ENCODE results near the gene BEND5. TPM values are rescaled to one million over a fixed set of nuclear protein-coding genes. Genes with fewer than 3 reads are reported as not detected.

BEND5 gene
- total and polyA plus RNA-seq, 2 of the 4 experiments (the other 2 are of a cell fraction): 1.1 to 1.3 TPM

GRCh38 chr1:48740621-48741020 lies 36.1 kb downstream of the BEND5 start:
- no peak overlapping the region for H2BK20ac ChIP-seq (ENCODE audit: low read depth, low read length)
- no peaks in the 10 kb centered on the region for H3K9me3 ChIP-seq (ENCODE audit: control insufficient read depth, insufficient read depth, low read length)
- peaks cover 1% of the 10 kb centered on the region; the same call in 1 of the 2 replicates for H3K36me3 ChIP-seq (ENCODE audit: control insufficient read depth, insufficient read depth, low read length)
- intact Hi-C loops (cut with micrococcal nuclease) (no loop called here), dilution Hi-C loops (cut with HindIII; ENCODE audit: low sequenced_read_pairs, unreplicated experiment) (no loop called here), in situ Hi-C loops (cut with MboI; ENCODE audit: low sequenced_read_pairs) (no loop called here)
- H2BK120ac ChIP-seq (ENCODE audit: low read depth, low read length): no peak overlapping the region
- H4K20me1 ChIP-seq (ENCODE audit: insufficient read depth, low read length): no peaks in the 10 kb centered on the region
- H2BK5ac ChIP-seq (ENCODE audit: low read depth, low read length, poor library complexity, severe bottlenecking): no peak overlapping the region
- ChIA-PET POLR2A (ENCODE audit: unreplicated experiment) (no interaction called here), CTCF (no interaction called here)
- no TSS peak for BruUV-seq (replicated peaks)
- H3K4ac ChIP-seq (ENCODE audit: low read depth, low read length): no peak overlapping the region
- ATAC-seq (ENCODE audit: low read depth): no peak
- H3K4me2 ChIP-seq (ENCODE audit: low read depth, low read length): no peak overlapping the region
- no peak overlapping the region for H4K5ac ChIP-seq (ENCODE audit: low read depth, low read length)
- no peak overlapping the region for H4K8ac ChIP-seq (ENCODE audit: low read depth in 2 of 2, low read length in 2 of 2)
- whole genome bisulfite sequencing, 2 experiments (ENCODE audit: extremely low coverage in 2 of 2, insufficient read length in 1 of 2): no CpG with 5 or more reads among the region's 3 CpGs
- no peak overlapping the region for H3K23ac ChIP-seq (ENCODE audit: low read depth, low read length)
- H3K9ac ChIP-seq (ENCODE audit: low read depth, low read length): no peak overlapping the region
- no peak for TF ChIP-seq CHD1 (IDR thresholded peaks at IDR 0.05; ENCODE audit: low read depth, low read length)
- TF ChIP-seq ELK1 (IDR thresholded peaks at IDR 0.05; ENCODE audit: borderline replicate concordance, low read depth, low read length): no peak
- no peak for TF ChIP-seq MXI1 (IDR thresholded peaks at IDR 0.05; ENCODE audit: borderline replicate concordance, low read depth, low read length)
- no peak for TF ChIP-seq NFE2L2 (IDR thresholded peaks at IDR 0.05; ENCODE audit: low read depth, low read length)
- no peak for TF ChIP-seq RAD21 (IDR thresholded peaks at IDR 0.05; ENCODE audit: low read length)
- no peak for TF ChIP-seq SMC3 (IDR thresholded peaks at IDR 0.05; ENCODE audit: low read depth, low read length)
- no peak for TF ChIP-seq MAFK (IDR thresholded peaks at IDR 0.05; ENCODE audit: low read depth, low read length)
- TF ChIP-seq CTCF (conservative IDR thresholded peaks at IDR 0.05; ENCODE audit: low read depth, low read length): no peak
- no peak for TF ChIP-seq CEBPB (IDR thresholded peaks at IDR 0.05; ENCODE audit: low read depth, low read length)
- H3K27me3 ChIP-seq (ENCODE audit: control insufficient read depth, insufficient read depth, low read length): no peaks in the 10 kb centered on the region
- H3K9me1 ChIP-seq (ENCODE audit: insufficient read depth, low read length): no peaks in the 10 kb centered on the region
- no peak overlapping the region for H3K27ac ChIP-seq (ENCODE audit: insufficient read depth, low read length)
- H3K18ac ChIP-seq (ENCODE audit: low read depth, low read length): no peak overlapping the region
- H3K4me3 ChIP-seq (ENCODE audit: insufficient read depth, low read depth, low read length): no peak overlapping the region
- H2AK5ac ChIP-seq (ENCODE audit: low read depth, low read length): no peak overlapping the region
- H2AK9ac ChIP-seq (replicated peaks; ENCODE audit: low read depth, low read length, poor library complexity): no peak overlapping the region
- no peak overlapping the region for H3K14ac ChIP-seq (replicated peaks; ENCODE audit: low read depth, low read length)
- DNase-seq: no peak
- no peak overlapping the region for H3K56ac ChIP-seq (ENCODE audit: extremely low read depth, insufficient read depth, low read length)
- H3K4me1 ChIP-seq (ENCODE audit: control insufficient read depth, insufficient read depth, low read length): no peaks in the 10 kb centered on the region
- H4K91ac ChIP-seq (ENCODE audit: insufficient read depth, low read depth, low read length): no peak overlapping the region
- H3K79me1 ChIP-seq (ENCODE audit: low read depth in 1 of 2, low read length in 2 of 2): no peaks in the 10 kb centered on the region
- no peak overlapping the region for H2AFZ ChIP-seq (replicated peaks; ENCODE audit: low read length, poor library complexity)
- H2BK15ac ChIP-seq (ENCODE audit: low read depth, low read length): no peak overlapping the region
